GF-D8 (cell line): ENCODE measurements around the gene DEFB112.

Source experiments
- DNase-seq: peaks from one replicate; lab custom pipeline; 2025; lab: John Stamatoyannopoulos, UW

DEFB112 gene

GRCh38 chr6:50049829-50050228, at the start of gene DEFB112:
DEFB112 (minus strand) TSS chr6:50049929; CDS start chr6:50049869, 60 bp downstream.
- no peak for DNase-seq

GRCh38 chr6:50098641-50098993, 48.9 kb upstream of the DEFB112 start:
- no peak for DNase-seq

GRCh38 chr6:50097966-50098640, 48.4 kb upstream of the DEFB112 start:
- DNase-seq: no peak

- no peak for DNase-seq
Observed at GRCh38 chr6:50096296-50096695, 46.6 kb upstream of the DEFB112 start.

- DNase-seq: no peak
Observed at GRCh38 chr6:50093938-50094272, 44.2 kb upstream of the DEFB112 start.

GRCh38 chr6:50093116-50093937, 43.6 kb upstream of the DEFB112 start:
- no peak for DNase-seq

- no peak for DNase-seq
Observed at GRCh38 chr6:50091641-50092040, 41.9 kb upstream of the DEFB112 start.

- DNase-seq: no peak
Observed at GRCh38 chr6:50089911-50090310, 40.2 kb upstream of the DEFB112 start.

GRCh38 chr6:50087231-50087954, 37.7 kb upstream of the DEFB112 start:
- no peak for DNase-seq

- DNase-seq: no peak
Observed at GRCh38 chr6:50077385-50077784, 27.7 kb upstream of the DEFB112 start.

- no peak for DNase-seq
Observed at GRCh38 chr6:50076431-50076830, 26.7 kb upstream of the DEFB112 start.

- no peak for DNase-seq
Observed at GRCh38 chr6:50071921-50072320, 22.2 kb upstream of the DEFB112 start.

GRCh38 chr6:50070101-50070500, 20.4 kb upstream of the DEFB112 start:
- DNase-seq: no peak

- DNase-seq: no peak
Observed at GRCh38 chr6:50062051-50062450, 12.3 kb upstream of the DEFB112 start.

GRCh38 chr6:50056242-50056641, 6.5 kb upstream of the DEFB112 start:
- no peak for DNase-seq

GRCh38 chr6:50047026-50047425, 2.7 kb downstream of the DEFB112 start:
- DNase-seq: no peak

- no peak for DNase-seq
Observed at GRCh38 chr6:50030777-50031562, 18.8 kb downstream of the DEFB112 start.

- no peak for DNase-seq
Observed at GRCh38 chr6:50030350-50030749, 19.4 kb downstream of the DEFB112 start.

GRCh38 chr6:50025258-50025657, 24.5 kb downstream of the DEFB112 start:
- no peak for DNase-seq

GRCh38 chr6:50021894-50022293, 27.8 kb downstream of the DEFB112 start, which contains the start of gene DEFB110:
DEFB110 (minus strand) TSS chr6:50021994; CDS start chr6:50021935, 59 bp downstream.
- DNase-seq: no peak

GRCh38 chr6:50007819-50008218, 41.9 kb downstream of the DEFB112 start:
- DNase-seq: no peak

- DNase-seq: no peak
Observed at GRCh38 chr6:50003139-50003538, 46.6 kb downstream of the DEFB112 start.
